Esophagus squamous epithelium (tissue), 4 donors: ENCODE results near the gene VPS4A.

ENCODE experiments used
- POLR2A ChIP-seq, 4 donors: fragments of 450-650 bp; IDR thresholded peaks; one replicate each; pipeline ENCODE4 v1.6.1; 2017; ENCODE audit warnings: antibody characterized with exemption in 4 of 4, mild to moderate bottlenecking in 4 of 4, moderate library complexity in 3 of 4
- TF ChIP-seq, protein P1 (sequence below), 6 experiments: fragments of 450-650 bp in 4 of 6; fragments of 200-600 bp in 2 of 6; sonication (generic) in 2 of 6; IDR thresholded peaks; one replicate each; pipeline ENCODE4 v1.5.1; 2016 to 2019; ENCODE audit warnings: antibody characterized with exemption in 6 of 6, mild to moderate bottlenecking in 4 of 6, moderate library complexity in 4 of 6

GRCh38 chr16:69293401-69293800, 17.7 kb upstream of the VPS4A start:
- TF ChIP-seq, protein P1, sequence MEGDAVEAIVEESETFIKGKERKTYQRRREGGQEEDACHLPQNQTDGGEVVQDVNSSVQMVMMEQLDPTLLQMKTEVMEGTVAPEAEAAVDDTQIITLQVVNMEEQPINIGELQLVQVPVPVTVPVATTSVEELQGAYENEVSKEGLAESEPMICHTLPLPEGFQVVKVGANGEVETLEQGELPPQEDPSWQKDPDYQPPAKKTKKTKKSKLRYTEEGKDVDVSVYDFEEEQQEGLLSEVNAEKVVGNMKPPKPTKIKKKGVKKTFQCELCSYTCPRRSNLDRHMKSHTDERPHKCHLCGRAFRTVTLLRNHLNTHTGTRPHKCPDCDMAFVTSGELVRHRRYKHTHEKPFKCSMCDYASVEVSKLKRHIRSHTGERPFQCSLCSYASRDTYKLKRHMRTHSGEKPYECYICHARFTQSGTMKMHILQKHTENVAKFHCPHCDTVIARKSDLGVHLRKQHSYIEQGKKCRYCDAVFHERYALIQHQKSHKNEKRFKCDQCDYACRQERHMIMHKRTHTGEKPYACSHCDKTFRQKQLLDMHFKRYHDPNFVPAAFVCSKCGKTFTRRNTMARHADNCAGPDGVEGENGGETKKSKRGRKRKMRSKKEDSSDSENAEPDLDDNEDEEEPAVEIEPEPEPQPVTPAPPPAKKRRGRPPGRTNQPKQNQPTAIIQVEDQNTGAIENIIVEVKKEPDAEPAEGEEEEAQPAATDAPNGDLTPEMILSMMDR (IDR thresholded peaks at IDR 0.05), result no peak
- no peak for TF ChIP-seq POLR2A (IDR thresholded peaks at IDR 0.05)
